GM18873 (cell line): ENCODE data around the gene CCDC192.

Source experiments
- ATAC-seq: cut with Tn5 transposase; IDR thresholded peaks from one replicate; pipeline ENCODE4 v1.9.1; 2021; ENCODE audit warnings: mild to moderate bottlenecking, moderate library complexity, moderate number of reproducible peaks; ENCODE audit not compliant: unreplicated experiment, low FRiP score

Gene CCDC192

DNA sequence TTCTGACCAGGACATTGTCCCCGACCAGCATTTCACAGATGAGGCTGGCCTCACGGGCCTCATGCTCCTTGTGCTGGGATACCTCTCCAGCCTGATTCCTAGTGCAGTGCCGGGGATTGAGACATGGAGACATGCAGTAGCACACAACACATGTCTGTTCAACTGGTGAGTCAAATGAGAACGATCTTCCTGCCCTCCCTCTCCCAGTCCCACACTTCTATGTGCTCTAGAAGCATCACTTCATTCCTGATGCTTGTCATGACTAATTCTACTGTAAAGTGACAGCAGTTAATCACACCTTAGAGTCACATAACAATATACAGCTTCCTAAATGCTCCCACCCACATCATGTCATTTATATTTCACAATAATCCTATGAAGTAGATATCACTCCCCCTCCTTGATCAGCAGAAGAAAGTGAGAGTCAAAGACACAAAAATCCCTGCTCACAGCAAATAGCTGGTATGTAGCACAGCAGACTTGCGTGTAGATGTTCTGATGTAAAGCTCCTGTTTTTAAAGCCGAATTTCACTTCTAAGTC lies 101.8 kb downstream of the CCDC192 start:
- ATAC-seq, result no peak

DNA sequence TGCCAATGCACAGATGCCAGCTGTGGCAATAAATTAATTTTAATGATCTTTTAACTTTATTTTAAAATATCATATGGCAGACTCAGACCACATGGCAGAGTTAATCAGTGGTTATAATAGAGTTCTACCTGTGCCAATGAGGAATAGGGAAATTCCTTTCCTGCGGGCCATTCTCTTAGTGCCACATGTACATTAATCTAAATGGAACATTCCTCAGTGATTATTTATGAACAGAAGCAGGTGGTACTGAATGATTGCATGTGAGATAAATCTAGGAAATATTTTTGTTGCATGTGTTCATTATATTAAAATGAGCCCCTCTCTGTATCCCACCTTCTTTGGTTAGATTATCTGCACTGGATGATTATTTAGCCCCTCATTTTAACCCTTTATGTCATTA lies 102.3 kb downstream of the CCDC192 start:
- no peak for ATAC-seq

DNA sequence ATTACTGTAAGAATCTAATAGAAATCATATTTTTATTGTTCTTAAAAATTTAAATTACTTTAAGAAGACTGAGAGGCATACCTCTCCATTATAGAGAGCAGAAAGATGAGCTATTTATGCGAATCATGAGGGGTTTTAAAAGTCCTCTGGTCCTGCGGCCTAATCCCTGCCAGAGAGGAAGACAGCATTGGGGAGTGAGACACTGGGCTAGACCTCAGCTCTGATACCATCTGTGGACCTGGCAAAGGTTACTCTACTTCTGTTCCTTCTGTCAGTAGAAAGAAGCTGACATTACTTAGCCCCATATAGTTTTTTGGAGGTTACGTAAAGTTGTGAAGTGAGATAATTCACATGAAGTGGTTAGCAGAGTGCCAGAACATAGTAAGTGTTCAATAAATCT lies 103.6 kb downstream of the CCDC192 start:
- ATAC-seq, result no peak

DNA sequence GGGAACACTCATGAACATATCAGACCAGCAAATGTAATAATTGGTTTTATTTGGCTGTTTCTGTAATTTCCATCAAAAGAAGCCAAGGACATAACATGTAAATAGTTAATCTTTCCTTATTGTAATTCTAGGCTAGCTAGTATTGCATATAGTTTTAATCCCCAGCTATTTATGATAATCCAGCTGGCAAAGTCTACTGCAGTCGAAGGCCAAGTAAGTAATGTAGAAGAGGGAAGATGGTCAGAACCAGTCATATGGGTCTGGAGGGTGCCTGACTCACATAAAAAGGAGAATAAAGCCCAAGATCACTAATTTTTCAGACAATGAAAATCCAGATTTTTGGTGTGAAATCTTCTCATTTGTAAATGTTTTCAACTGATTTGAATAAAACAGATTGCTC lies 106.3 kb downstream of the CCDC192 start:
- no peak for ATAC-seq

DNA sequence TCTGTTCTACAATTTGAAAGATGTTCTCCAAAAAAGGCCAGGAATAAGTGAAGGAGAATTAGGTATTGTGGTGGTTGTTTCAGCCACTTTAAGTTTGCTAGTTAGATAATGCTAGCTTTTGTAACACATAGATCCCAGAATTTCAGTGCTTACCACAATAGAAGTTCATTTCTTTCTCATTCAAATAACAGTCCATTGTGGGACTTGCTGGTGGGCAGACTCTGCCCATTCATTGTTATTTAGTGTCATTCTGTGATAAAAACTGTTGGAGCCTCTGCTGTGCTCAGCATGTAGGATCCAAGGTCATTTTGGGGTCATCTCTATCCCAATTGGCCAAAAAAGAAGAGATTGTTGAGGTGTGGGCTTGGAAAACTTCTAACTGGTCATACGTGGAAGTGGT lies 106.8 kb downstream of the CCDC192 start:
- no peak for ATAC-seq

DNA sequence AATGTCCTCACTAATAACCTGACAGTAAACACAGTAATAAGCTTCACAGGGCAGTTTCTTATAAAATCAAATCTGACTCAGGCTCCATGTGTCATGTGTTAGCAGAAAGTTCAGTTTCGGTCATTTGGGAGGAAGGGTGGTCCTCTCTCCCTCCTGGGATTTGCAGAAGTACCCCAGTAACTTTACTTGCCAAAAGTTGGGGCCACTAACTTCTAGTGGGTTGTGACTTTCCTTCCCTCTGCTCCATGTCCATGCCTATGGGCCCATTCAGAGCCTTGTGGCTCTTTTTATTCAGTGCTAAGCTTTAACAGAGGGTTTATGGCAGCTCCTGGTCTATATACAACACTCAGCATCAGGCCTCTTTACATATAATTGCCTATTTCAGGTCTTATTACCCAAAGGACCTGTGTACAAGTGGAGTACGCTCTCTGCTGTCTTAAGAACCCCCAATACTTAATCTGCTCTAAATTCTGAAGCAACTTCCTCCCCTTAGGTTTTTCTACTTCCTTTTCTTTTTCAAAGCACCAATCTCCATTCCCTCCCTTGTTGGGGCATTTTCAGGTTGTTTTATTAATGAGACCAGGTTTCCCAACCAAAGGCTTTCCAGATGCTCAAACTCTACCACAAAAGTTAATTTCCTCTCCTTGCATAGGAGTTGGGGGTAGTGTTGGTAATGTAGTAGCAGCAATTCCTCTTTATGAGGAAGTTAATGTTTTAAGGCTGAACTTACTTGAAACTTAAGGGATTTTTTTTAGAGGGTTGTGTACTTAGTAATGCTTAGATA lies 107.7 kb downstream of the CCDC192 start:
- no peak for ATAC-seq

DNA sequence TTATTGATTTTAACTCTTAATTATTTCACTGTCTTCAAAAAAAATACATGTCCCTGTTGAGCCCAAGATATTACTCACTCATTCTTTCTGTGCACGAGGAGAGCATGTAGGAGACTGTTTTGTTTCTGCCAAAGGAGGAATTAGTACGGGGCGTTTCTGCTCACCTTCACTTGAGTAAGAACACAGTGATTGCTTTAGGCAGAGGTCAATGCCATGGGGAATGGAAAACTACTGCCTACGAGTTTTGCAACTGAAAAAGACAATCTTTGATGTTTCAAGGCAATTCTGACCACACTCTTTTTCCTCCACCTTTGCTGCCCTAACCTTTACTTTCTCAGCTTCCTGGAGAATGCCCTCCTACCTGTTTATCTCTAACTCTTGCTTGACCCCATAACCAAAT lies 109.4 kb downstream of the CCDC192 start:
- no peak for ATAC-seq

DNA sequence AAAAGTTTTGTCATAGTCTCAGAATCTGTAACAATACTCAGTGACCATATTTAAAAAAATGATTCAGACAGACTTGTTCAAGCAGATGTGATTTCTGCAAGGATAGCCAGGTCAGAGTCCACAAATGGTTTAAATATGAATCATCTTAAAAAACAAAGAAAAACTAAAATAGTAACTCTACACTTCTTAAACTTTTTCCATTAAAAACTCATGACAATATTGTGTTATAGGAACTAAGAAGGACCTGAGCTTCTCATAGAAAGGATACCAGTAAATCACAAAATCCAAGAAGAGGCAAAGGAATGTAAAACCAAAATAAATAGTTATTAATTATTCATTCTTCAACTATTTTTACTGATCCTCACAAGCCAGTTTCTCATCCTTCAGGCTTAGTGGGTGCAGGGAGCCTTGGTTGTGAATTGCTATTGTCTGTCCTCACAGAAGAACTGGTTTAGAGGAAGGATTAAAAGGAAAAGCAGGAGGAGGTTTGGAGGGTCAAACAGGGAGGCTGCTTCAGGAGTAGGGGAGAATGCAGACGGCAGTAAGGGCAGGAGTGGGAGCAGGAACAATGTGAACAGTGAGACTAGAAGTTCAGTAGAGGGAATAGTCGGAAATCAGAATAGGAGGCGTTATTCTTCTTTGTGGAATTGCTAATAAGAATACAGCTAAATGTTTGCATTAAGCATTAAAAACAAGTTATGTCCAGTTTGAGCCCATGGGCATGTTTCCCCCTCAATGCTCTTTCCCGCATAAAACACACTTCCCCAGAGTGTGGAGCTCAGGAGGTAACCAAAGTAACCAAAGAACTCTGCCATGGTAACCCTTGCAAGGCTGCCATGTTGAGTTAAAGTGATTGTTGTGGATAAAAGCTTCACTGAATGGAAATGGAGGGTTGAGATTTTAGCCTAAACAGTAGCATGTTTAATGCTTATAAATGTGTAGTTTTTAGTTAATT lies 110.7 kb downstream of the CCDC192 start:
- no peak for ATAC-seq

DNA sequence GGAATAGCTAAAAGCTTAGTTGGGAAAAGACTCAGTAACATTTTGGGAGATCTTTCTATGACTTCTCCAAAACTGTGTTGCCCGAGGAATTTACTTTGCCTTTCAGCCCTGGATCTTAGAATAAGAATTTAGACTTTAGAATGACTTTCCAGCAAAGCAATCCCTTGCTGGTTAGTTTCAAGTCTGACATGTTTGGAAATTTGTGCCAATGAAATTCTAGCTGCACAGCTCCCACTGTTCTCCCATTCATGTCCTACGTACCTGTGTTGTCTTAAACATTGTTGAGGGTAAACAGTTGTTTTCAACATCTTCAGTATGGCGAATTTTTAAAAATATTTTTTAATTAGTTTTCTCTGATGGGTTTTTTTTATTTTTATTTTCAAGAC lies 111.4 kb downstream of the CCDC192 start:
- ATAC-seq, result no peak

DNA sequence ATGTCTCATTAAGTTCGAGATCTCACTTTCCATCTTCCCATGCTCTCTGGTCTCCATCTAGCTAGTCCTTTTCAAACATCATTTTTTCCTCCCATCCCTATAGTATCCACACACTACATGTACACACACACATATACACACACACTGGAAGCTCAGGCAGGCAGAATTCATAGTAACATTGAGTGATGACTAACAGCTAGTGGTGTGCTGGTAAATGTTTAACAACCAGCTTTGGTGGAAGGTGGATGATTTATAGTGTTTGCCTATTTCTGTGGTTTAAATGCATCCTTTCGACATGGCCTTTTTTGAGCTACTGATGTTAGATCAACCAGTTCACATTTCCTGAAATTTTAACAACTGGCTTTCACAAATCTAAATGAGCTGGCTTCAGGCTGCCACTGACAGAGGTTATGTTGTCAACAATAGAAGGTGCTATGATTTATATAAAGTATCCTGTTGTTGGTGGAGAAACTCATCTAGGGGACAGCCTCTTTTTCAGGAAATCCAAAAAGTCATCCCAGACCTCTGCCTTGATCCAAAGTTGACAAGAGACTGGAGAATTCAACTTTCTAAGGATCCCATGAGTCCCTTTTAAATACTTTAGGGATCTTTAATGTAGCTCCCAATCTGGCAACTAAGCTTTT lies 117.8 kb downstream of the CCDC192 start:
- ATAC-seq, result peak; percentile 94

DNA sequence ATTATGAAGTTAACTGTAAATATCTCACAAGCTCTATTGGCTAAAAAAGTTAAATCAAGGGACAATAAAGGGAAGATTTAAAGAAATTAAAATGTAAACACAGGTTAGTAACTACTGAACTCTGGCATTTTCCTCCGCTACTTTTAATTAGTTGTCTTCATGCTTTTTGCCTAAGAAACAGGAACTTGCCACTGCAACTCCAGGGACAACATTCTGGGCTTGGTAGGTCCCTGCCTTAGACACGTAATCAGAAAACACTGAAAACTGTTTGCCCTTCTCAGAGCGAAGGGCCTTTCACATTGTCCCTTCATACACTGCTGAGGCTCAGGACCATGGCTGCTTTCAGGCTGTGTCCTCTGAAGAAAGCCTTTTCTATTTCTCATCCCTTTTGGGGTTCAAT lies 118.7 kb downstream of the CCDC192 start:
- ATAC-seq, result no peak

DNA sequence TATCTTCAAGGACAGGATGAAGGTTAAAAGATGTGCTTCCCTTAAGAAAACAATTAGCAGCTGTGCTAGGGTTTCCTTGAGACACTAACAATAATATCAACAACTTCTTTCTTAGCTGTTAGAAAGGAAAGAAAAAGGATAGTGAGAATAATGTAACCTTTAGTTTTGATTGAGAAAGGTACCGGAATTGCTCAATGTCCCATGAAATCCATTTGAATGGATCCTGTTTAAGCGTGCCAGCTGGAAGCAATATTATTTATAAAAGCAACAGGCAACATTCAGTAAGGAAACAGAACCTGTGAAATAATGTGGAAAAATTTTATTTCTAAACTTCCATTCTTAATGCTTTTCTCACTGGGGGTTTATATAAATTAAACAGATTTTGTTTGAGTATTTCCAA lies 120.9 kb downstream of the CCDC192 start:
- ATAC-seq, result no peak

DNA sequence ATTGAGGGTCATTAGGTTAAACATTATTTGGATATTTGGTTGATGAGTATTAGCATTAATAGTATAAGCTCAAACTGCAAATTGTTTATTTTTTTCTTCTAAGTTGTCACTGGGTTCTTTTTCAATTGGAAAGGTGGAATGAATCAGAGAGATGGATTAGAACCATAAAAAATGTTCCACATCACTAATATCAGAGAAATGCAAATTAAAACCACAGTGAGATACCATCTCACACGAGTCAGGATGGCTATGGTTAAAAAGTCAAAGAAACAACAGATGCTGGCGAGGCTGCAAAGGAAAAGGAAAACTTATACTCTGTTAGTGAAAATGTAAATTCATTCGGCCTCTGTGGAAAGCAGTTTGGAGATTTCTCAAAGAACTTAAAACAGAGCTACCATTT lies 122.8 kb downstream of the CCDC192 start:
- ATAC-seq, result no peak

DNA sequence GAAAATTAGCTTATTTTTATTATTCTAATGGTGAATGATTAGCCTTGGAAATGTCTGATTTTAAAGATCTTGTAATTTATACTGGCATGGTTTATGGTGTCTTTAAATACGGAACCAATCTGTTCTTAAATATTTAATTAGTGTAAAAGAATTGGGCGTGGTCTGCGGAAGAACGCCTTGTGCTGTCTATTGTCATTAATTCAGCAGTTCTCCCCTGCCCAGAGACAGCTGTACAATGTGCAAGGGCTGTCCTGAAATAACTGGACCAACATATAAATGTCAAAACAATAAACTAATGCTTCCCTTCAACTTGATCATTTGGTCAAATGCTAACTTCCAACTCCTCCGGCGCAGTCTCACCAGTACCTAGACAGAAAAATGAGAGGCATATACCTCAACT lies 124.3 kb downstream of the CCDC192 start:
- no peak for ATAC-seq

DNA sequence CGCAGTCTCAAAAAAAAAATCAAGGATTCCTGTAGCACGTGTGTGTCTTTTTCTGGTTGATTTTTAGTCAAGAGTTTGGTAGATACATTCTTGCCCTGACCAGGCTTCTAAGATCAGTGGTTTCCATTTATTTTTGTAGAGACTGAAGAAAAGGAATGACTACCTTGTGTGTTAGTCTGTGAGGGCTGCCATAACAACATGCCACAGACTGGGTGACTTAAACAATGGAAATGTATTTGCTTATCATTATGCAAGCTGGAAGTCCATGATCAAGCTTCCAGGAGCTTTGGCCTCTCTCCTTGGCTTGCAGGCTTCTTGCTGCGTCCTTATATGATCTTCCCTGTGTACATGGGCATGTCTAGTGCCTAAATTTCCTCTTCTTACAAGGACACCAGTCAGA lies 127.0 kb downstream of the CCDC192 start:
- ATAC-seq, result no peak

DNA sequence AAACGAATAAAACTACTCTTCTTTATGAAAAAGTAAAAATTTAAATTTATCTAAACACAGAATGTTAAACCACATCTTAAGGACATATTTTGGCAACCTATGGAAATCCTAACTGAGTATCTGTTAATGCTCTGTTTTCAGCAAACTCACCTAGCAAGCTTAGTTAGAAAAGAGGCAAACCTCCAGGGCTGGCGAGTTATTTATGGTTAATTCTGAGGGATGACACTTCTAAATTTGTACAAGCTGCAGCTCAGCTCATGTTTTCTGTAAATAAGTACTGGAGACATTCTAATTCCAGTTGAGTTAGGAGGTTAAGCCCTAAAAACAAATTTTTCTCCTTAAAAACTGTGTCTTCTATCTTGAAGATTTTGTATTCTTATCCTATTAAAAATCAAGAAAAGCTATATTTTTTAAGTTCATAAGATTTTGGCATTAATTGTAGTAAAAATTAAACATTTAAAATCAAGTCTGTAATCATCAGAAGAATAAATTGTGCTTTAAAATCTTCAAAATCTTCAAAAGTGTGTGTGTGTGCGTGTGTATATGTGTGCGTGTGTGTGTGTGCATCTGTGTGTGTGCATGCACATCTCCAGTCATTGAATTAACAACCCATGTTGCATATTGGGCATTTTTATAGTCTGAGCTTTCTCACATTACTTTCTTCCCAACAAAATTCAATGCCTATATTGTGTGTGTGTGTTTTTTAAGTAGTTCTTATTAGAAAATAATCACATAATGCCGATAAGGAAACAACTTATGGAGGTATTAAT lies 127.8 kb downstream of the CCDC192 start:
- ATAC-seq, result no peak

DNA sequence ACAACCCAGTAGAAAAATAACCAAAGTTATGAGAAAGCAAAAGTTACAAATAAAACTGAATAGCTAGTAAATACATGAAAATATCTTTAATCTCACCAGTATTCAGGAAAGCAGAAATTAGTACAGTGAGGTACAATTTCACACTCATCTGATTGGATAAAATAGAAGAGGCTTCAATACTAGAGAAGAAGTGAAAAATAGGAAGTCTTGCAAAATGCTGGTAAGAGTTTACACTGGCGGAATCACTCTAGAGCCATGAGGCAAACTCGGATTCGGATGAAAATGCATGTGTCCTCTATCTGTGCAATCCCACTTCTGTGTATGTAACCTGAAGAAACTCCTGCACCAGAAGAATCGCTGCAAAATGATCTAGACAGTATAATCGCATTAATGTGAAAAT lies 128.9 kb downstream of the CCDC192 start:
- no peak for ATAC-seq

DNA sequence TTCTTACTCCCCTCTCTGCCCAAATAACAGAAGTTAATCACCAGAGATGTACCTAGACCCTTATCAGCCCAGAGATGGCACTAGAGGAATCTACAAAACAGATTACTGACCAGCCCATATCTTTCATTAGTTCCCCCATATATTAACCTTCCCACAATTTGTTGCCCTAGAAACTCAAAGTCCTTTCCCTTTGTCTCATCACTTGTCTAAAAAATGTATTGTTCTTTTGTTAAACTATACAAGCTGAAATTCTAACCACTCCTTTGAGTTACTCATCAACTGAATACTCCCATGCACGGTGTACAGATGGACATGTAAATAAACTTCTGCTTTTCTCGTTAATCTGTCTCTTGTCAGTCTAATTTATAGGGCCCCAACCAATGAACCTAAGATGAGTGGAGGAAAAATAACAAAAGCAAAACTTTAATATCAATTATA lies 130.9 kb downstream of the CCDC192 start:
- peak; percentile 61 for ATAC-seq

DNA sequence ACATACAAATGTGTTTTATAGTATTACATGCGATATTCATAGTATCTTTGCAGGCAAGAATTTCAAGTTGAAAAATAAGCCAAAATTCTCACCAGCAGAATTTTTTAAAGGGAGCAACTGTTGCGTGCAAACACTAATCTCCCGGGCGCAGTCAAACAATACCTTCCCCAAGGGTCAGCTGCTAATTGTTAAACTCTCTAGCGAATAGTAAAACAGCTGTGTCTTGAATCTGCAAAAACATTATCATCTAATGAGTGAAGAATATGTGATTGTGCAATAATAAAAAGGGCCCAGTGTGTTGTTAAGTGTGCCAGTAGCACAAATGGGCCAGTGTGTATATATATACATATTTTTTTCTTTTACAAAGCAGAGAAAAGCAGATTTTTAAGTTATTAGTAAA lies 131.4 kb downstream of the CCDC192 start:
- no peak for ATAC-seq

DNA sequence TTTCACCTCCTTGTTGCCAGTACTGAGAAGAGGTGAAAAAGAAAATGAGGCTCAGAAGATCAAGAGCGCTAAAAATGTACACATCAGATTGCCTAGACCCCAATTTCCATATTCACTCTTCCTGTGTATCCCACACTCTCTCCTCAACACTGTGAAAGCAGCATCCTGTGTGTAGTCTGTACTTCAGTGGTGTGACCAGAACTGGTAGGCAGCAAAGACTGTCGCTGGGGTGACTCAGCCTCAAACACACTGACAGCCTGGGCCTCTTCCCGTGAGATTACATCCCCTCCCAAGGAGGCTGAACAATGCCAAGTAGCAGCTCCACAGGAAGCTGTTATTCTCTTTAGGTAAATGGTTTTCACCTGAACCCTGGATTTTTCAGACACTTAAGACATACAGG lies 135.5 kb downstream of the CCDC192 start:
- no peak for ATAC-seq
